Activated naive CD8-positive, alpha-beta T cell treated with anti-CD3 and anti-CD28 coated beads, Interleukin-2, amount 50 U/mL, for 16 hours (primary cell): ENCODE results near the gene PLXNA4.

ENCODE experiments used
- DNase-seq: peaks from one replicate; pipeline ENCODE4 v3.0.0-alpha.2; 2020; ENCODE audit warnings: low read depth, low spot score

The PLXNA4 gene

GRCh38 chr7:132588596-132588995, 12.3 kb upstream of the PLXNA4 start:
- DNase-seq: no peak

- no peak for DNase-seq
Observed at GRCh38 chr7:132584796-132585494, 8.7 kb upstream of the PLXNA4 start.

- no peak for DNase-seq
Observed at GRCh38 chr7:132581431-132581830, 5.2 kb upstream of the PLXNA4 start.

- peak; percentile 47 for DNase-seq
Observed at GRCh38 chr7:132580717-132581285, 4.5 kb upstream of the PLXNA4 start.

- no peak for DNase-seq
Observed at GRCh38 chr7:132580277-132580676, 4.0 kb upstream of the PLXNA4 start.

- no peak for DNase-seq
Observed at GRCh38 chr7:132579260-132579899, 3.1 kb upstream of the PLXNA4 start.

- no peak for DNase-seq
Observed at GRCh38 chr7:132578826-132579225, 2.6 kb upstream of the PLXNA4 start.

GRCh38 chr7:132578050-132578370, 1.7 kb upstream of the PLXNA4 start:
- DNase-seq: no peak

DNA sequence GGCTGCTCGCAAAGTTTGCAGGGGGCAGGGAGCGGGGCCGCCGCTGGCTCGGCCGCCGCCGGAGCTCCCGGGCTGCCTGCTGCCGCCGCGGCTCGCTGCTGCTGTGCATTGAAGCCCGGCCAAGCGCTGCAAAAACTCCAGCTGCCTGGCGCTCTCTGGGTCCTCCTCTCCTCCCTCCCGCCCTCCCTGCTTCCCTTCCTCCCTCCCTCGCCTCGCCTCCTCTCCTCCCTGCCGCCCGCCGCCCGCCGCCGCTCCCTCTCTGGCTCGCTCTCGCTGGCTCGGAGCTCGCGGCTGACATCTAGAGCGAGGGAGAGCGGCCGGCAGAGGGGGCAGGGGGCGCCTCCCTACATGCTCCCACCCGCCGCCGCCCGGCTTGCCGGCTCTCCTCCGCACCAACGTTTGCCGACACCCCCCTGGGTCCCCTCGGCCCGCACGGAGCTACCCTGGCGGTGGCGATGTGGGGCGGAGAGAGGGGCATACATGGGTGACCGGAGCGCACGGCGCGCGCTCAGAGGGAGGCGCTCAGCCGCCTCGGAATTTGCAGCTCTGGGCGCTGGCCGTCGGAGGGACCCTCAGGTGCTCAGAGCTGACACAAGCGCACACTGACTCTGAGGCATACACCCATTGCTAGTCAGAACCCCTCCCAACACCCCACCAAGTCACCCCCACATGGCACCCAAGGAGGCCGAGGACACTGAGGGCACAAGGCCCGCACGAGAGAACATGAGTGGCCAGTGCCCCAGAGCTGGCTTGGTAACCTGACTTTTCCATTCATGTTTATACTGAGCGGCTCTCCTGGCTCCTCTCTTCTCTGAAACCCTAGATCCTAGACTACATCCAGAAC, 1.2 kb upstream of the PLXNA4 start:
- no peak for DNase-seq

GRCh38 chr7:132576721-132577085, 433 bp upstream of the PLXNA4 start:
- no peak for DNase-seq

GRCh38 chr7:132575419-132575981, 770 bp downstream of the PLXNA4 start:
- DNase-seq: no peak

GRCh38 chr7:132574223-132574622, 2.0 kb downstream of the PLXNA4 start:
- DNase-seq: no peak

- no peak for DNase-seq
Observed at GRCh38 chr7:132573251-132573955, 2.9 kb downstream of the PLXNA4 start.

- DNase-seq: no peak
Observed at GRCh38 chr7:132572526-132572925, 3.7 kb downstream of the PLXNA4 start.

DNA sequence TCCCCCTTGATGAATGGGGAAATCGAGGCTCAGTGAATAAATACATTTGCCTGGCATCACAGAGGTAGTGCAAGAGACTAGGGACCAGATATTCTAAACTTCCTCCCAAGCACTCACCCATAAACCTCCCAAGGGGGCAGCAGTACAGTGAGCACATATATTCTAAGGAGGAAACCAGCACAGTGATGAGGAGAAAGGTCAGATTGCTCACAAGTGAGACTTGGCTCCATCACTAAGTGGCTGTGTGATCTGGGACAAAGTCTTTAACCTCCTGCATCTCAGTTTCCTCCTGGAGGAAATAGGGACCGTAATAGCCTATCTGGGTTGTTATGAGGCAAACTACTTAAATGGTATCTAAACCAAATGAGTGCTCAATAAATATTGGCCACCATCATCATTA, 4.3 kb downstream of the PLXNA4 start:
- no peak for DNase-seq

- DNase-seq: no peak
Observed at GRCh38 chr7:132569884-132570614, 6.2 kb downstream of the PLXNA4 start.

DNA sequence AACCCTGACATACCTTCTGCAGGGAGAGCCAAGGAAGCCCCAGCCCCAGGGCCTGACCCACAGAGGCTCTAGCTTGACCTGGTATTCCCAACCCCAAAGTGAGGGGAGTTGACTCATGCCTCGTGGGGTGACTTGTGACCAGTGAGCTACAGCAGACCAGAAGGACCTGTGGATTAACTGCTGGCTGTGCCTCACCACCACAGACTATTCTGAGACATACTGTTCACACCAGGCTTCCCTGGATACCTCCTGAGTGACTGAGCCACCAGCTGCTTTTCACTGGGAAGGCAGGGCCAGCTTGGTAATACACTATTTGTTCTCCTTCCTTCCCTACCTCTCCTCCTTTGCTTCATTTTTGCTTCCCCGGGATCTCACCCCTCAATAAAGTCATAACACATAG, 7.3 kb downstream of the PLXNA4 start:
- no peak for DNase-seq

GRCh38 chr7:132565885-132566284, 10.4 kb downstream of the PLXNA4 start:
- no peak for DNase-seq

GRCh38 chr7:132565441-132565840, 10.8 kb downstream of the PLXNA4 start:
- DNase-seq: no peak

- DNase-seq: no peak
Observed at GRCh38 chr7:132564849-132565248, 11.4 kb downstream of the PLXNA4 start.

GRCh38 chr7:132564090-132564489, 12.2 kb downstream of the PLXNA4 start:
- no peak for DNase-seq
